Measurements from ENCODE around the gene CLSTN2.

The CLSTN2 gene

DNA sequence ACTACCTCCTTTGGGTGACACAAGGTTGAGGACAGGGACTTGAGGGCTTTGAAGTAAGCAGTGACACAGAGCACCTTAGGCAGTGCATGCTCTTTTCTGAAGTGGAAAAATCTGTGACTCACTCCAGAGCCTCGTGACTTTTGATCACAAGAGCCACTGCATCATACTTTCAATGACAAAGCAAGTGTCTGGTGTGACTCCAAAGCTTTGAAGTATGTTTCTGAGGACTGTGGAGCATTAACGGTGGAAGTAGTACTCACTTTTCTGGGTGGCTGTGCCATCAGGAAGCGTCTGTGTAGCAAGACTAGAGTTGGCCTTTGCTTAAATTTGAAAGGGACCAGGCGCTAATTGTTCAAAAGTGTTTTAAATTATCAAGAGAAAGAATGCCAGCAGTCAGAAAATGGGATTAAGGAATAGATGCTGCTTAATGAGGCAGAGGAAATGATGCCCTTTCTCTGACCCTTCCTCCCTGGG, 532.2 kb downstream of the CLSTN2 start:
- no peak for FAIRE-seq
- no peak for DNase-seq (ENCODE audit: insufficient read length, low spot score)

DNA sequence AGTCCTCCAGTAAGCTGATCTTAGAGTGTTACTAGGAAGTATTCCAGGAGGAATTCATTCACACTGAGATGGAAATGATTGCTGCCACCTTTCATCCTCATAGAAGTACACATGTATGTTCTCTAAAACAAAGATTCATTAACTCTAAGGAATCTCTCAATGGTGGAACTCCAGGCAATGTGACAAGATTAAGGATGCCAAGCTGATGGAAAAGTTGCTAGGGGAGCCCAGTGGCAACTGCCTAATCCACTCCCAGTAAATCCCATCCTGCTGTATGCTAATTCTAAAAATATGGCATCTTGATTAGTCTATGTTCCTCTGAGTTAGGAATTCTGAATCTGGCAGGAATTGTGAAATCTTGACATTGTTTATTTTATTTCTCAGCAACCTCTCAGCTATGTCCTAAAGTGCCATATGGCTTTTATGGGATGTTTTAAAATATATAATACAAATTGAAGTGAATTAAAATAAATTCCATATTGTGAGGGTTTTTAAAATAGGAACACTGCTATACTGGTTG, 532.9 kb downstream of the CLSTN2 start:
- FAIRE-seq, result no peak
- DNase-seq (ENCODE audit: insufficient read length, low spot score), result no peak

DNA sequence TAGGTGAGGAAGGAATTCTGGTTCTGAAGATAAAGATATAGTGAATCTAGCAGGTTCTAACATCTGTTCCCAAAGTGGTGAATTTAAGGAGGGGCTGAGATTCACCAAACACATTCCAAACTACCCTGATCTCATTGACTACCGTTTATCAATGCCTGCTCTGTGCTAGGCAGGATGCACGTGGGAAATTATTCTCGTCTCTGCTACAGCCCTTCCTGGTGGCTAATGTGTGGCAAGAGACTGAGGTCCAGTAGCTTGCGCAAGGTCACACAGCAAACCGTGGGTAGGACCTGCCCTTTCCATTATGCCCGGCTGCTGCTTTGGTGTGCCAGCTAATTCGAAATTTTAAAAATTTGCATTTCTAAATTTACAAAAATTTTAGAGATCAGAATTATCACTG, 533.4 kb downstream of the CLSTN2 start:
- DNase-seq (ENCODE audit: insufficient read length, low spot score) (no peak), FAIRE-seq (no peak)

DNA sequence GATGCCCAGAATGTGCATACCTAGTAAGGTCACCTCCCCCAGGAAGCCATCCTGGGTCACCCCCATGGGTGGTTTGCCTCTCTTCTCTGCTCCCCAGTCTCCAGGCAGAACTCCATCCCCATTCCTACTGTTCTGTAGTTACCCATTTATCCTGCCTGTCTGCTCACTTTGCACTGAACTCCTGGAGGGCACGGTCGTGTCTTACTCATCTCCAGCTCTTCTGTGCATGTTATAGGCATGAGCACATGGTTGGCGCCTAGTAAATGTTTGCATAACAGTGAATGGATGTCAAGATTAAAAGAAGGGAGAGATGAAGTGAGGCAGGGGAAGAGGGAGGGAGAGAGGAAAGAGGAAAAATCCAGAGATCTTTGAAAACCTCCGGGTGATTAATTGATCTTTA, 534.5 kb downstream of the CLSTN2 start:
- FAIRE-seq (no peak), DNase-seq (ENCODE audit: insufficient read length, low spot score) (no peak)

DNA sequence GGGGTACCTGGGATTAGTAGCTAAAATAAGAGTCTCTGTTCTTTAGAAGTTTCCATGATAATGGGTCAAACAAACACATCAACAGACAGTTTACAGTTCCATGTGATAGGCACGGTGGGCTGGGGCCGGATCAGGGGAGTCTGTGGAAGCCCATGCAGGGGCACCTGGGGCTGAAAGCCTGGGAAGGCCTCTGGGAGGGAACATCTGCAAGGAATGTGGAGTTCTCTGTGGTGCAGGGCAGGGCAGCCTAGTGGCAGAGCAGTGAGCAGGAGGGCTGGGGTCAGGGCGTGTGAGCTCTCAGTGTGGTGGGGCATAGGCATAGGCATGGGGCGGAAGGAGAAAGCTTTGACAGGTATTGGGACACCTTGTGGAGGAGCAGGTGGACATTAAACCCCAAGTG, 535.2 kb downstream of the CLSTN2 start:
- no peak for FAIRE-seq

DNA sequence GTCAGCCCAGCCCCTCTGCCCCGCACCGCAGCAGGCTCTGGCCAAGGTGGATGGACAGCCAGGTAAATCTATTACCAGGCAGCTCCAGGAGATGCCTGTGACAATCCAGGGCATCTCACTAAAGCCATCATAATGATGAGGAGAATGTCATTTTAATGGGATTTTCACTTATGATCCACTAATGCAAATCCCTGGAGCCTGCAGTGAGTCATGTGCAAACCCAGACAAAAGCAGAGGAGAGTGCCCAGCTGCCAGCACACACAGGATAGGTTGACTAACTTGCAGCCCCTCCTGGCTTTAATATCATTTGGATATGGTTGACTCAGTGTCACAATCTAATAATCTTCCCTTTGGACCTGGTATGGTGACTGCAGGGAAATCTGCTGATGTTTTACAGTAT, 536.0 kb downstream of the CLSTN2 start:
- FAIRE-seq (no peak), DNase-seq (ENCODE audit: insufficient read length, low spot score) (no peak)

More for the DNA sequence above, 535.2 kb downstream of the CLSTN2 start:
- no peak for DNase-seq (ENCODE audit: insufficient read length, low spot score)

DNA sequence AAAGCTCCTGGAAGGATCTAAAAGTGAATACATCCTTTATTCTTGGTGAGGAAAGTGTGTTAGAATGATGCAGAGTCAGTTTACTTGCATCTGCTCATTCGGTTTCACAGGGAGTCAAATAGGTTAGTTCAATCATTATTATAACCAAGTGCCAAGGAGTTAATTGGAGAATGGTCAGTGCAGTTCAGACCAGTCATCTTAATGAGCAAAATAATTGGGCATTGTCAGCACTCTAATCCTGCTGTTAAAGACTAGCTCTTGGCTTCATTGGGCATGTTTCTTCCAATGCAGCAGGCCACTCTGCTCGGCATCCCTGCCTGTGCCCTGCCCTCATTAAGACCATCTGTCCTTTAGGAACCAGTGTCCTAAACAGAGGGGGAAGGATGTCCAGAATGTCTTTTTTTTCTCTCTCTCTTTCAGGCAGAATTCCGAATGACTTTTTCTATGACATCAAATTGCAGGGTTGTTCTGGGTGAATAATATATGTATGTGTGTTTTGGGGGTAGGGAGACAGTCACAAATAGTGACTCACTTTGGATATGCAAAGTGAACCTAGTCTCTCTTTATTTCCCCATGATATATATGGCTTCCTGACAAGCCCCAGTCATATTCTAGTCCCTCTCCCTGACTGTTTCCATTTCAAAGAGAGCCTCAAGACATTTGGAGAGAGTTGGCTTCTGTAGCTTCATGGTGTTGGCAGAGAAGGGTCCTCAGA, 537.5 kb downstream of the CLSTN2 start:
- FAIRE-seq (no peak), DNase-seq (ENCODE audit: insufficient read length, low spot score) (no peak)

DNA sequence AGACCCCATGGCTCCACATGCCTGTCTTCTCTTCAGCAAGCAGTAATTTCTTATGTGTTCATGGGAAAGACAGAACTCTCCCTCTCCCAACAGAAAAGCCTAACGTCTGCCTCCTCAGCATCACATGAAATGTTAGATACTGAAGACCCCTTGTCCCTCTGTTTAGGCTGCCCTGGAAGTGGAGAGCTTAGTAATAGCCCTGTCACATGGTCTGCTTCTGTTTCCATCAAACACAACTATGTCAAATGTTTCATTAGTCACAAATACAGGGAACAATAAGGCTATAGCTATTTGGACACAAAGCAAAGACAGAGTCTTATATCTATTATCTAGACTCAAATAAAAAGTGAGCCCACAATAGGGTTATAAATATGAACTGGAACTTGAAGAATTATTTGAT, 552.6 kb downstream of the CLSTN2 start:
- DNase-seq (ENCODE audit: insufficient read length, low spot score) (no peak), FAIRE-seq (no peak)

DNA sequence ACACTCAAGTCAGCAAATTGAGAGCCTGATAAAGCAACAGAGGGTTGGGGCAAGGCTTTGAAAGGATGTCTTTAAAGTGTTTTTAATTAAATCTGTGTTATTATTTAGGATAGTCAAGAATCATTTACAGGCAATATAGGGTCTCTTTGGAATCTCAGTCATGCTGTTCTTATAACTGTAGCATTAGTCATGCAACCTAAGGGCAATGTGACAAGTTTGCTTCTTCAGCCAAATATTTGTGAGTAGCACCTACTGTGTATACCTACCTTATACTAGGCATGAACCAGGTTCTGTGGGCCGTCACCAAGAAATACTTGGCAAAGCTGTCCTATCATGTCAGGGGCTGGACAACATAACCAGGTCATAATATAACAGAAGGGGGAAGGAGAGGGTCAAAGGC, 558.3 kb downstream of the CLSTN2 start:
- DNase-seq (ENCODE audit: insufficient read length, low spot score) (no peak), FAIRE-seq (no peak)

DNA sequence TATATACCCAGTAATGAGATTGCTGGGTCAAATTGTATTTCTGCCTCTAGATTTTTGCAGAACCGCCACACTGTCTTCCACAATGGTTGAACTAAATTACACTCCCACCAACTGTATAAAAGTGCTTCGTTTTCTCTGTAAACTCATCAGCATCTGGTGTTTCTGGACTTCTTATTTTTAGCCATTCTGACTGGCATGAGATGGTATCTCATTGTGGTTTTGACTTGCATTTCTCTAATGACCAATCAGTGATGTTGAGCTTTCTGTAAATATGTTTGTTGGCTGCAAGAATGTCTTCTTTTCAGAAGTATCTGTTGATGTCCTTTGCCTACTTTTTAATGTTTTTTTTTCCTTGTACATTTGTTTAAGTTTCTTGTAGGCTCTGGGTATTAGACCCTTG, 560.0 kb downstream of the CLSTN2 start:
- FAIRE-seq, result no peak
- no peak for DNase-seq (ENCODE audit: insufficient read length, low spot score)

DNA sequence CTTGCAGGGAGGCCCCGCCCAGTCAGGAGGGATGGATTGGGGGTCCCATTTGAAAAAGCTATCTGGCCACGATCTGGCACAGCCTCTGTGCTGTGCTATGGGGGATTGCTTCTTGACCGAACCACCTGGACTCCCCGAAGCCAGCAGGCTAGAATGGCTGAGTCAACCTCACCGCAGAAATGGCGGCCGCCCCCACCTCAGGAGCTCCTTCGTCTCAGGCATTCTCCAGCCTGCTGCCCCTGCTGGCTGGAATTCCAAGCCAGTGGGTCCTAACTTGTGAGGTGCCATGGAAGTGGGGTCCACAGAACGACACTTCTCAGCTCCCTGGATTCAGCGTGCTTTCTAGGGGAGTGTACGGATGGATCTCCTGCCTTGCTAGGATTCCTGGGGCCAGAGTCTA, 562.3 kb downstream of the CLSTN2 start:
- DNase-seq (ENCODE audit: insufficient read length, low spot score) (no peak), FAIRE-seq (no peak)

DNA sequence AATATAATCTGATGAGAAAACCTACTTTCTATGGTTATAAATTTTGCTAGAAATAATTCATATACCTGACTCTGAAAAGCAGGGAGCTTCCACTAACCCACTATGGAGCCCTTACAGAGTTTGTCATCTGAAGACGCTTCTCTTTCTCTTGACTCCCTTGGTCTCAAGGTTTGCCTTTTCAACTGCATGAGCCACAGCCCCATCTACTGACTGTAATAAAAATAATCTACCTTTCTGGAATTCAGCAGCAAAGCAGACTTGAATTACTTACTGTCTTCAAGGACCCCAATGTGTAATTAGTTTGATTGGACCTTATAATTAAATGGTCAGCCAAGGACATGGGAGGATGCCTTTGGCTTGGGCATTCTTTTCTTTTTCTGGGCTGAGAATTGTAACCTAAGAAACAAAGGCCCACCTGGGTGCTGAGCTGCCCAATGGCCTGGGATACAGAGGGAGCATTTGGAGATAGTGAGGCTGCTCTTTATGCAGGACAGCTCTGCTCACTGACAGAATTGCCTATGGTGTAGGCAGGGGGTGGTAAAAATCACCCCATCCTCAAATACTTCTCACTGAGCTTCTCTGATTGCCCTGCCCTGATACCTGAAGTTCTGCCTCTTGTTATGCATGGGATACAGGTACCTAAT, 564.3 kb downstream of the CLSTN2 start:
- FAIRE-seq, result no peak
- DNase-seq (ENCODE audit: insufficient read length, low spot score), result no peak

DNA sequence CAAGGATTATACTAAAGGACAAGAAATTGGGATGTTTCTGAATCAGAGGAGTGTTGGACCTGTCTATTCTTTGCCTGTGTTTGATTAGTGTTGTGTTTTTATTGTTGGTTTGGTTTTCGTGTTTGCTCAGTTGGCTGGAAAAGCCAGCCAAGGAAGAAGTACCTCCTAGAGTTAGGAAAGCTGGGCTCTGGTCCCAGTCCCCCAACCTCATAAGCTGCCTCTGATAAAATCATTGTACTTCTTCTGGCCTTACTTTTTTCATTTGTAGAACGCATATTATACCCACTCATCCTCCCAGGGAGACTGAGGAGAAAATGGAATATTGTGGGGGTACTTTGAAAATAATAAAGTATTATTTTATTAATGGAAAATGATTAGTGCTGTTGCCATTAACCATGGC, 565.5 kb downstream of the CLSTN2 start:
- FAIRE-seq (no peak), DNase-seq (ENCODE audit: insufficient read length, low spot score) (no peak)

DNA sequence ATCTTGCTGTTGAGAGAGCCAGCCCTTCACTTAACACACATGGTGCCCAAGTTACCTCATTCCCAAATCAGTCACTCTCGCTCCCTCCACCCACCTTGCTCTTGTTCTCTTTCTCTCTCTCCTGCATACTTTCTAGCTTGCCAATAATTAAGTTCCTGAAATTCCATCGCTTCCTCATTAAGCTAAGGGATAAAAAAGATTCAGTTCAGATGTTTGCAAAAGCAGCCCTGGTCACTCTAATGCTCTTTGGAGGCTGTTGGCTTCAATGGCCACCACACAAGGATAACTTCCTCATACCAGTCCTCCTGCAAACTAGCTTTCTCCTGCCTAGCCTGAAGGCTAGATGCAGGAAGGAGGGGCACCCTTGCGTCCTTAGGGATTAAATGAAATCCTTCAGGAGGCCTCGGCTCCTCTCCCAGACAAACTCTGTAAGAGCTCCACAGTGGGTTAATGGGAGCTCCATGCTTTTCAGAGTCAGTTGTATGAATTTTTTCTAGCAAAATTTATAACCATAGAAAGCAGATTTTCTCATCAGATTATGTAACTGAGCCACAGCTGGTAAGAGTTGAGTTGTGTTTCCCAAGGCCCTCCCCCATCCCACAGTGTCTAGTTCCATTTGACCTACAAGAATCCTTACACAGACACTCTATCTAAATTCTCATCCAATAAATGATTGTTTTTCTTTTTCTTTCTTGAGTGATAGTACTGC, 566.2 kb downstream of the CLSTN2 start:
- no peak for FAIRE-seq

DNA sequence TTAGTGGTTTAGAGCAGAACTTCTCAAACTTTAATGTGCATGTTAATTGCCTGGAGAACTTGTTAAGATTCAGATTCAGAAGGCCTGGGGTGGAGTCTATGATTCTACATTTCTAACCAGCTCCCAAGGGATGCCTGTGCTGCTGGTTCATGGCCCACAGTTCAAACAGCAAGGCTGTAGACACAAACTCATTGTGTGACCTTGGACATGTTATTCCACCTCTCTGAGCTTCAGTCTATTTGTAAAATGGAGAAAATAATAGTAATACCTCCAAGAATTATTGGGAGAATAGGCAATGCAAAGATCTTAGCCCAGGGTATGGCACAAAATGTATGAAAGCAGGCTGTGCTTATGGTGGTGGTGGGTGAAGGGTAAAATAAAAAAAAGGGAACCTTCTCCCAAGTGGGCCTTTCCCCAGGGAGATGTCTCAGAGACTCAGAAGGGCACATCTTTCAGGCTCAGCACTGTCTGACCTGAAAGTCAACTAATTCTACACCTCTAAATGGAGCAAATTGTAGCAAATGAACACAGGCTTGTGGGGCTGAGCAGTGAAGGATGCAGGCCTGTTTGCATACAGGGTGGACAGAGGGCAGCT, 566.9 kb downstream of the CLSTN2 start:
- FAIRE-seq (no peak), DNase-seq (ENCODE audit: insufficient read length, low spot score) (no peak)

More for the DNA sequence above, 566.2 kb downstream of the CLSTN2 start:
- DNase-seq (ENCODE audit: insufficient read length, low spot score), result no peak

DNA sequence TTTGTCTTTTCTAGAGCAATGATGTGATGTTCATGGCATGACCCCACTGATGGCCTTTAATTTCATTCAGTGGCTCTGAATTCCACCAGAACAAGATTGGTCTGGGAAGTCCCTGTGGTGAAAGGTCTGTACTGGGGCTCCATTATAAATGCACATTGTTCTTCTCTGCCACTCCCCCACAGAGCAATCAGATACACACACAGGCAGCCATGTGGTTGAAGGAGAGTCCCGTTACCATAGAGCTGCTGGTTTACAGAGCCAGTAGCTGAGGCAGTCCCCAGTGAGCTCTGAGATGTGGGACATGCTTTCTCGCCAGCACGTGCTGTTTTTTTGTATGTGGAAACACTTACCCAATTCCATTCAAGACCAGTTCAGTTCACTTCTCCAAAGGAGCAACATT, 570.2 kb downstream of the CLSTN2 start:
- no peak for FAIRE-seq

DNA sequence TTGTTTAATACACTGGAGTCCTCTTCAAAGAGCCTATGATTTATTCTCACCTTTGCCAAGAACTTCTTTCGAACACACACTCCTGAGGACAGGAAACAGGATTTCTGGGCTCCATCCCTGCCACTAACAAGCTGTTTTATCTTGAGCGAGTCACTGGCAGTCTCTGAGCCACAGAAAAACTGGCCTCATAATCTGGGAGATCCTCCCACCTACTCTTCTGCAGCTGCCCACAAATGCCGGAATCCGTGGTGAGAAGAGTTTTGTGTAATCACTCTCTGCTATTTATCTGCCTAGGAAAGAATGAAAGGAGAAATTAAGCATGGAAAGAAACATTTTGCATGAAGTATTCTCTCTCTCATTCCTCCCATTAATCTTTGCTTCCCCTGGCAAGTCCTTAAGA, 570.9 kb downstream of the CLSTN2 start:
- FAIRE-seq, result no peak

More for the DNA sequence above, 570.2 kb downstream of the CLSTN2 start:
- no peak for DNase-seq (ENCODE audit: insufficient read length, low spot score)

DNA sequence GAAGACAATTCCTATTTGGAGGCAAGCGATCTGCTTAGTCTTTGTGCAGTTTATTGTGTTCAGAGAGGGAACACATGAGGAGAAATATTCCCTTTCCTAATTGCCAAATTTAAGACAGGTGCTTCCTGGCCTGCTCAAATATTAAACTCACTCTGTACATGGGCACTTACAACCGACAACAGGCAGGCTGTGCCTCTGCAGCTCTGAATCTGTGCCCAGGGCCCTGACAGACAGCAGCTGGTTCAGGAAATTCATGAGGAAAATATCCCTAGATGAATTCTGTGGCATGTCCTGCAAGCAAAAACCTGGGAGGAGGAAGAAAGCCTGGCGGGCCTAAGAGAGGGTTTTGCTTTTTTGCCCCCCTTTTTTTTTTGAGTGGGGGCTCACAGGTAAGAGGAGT, 573.6 kb downstream of the CLSTN2 start:
- FAIRE-seq (no peak), DNase-seq (ENCODE audit: insufficient read length, low spot score) (no peak)

More for the DNA sequence above, 570.9 kb downstream of the CLSTN2 start:
- DNase-seq (ENCODE audit: insufficient read length, low spot score), result no peak

DNA sequence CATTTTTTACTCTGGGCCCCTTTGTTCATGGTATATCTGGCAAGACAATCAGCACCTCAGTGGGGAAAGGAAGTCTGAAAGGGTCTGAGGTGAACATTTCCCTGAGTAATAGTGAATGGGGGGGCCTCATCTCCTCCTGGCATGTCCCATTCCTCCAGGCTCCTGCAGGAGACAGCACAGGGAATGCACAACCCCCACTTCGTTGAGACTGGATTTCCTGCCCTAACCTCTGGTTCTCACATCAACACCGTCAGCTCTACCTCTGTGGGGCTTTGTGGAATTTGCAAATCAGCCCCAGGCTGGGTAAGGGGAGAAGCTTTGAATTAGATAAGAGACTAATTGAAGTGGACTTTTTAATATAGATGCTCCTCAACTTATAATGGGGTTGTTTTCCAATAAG, 574.5 kb downstream of the CLSTN2 start:
- FAIRE-seq (no peak), DNase-seq (ENCODE audit: insufficient read length, low spot score) (no peak)

DNA sequence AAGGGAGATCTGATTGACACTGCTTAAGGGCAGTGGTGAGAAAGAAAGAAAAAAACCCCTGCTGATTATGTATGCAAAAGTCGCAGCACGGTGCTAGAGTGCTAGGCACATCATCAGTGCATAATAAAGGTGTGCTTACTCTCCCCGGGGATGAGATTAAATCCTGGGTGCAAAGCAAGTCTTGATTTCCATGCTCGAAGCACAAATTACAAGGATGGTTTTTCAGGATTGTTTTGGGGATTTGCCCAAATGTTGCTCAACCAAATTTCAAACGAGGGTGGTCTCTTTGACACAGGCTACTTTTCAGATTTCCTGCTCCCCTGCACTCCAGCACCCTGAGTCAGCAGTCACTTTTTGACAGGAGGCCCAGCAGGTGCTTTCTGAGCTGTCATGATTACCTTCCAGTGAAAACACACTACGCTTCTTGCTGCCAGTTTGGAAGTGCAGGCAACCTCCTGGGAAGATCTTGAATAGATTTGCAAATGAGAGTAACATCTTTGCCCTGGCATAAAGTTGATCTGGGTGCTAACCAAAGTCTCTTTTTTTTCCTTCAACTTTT, 575.4 kb downstream of the CLSTN2 start:
- DNase-seq (ENCODE audit: insufficient read length, low spot score), result no peak
- no peak for FAIRE-seq

All from HTR-8/SVneo (cell line).